ENCODE measurements around the gene ASIC4.
A peak's percentile ranks its signal among the peaks of the same experiment; 100 is the strongest.

Gene ASIC4

GRCh38 chr2:219482674-219483405 lies 31.4 kb upstream of the ASIC4 start:
- DNase-seq, result no peak

- DNase-seq, result no peak
Measured at GRCh38 chr2:219483451-219484342, 30.6 kb upstream of the ASIC4 start.

GRCh38 chr2:219484343-219485200 lies 29.7 kb upstream of the ASIC4 start:
- DNase-seq, result no peak

DNA sequence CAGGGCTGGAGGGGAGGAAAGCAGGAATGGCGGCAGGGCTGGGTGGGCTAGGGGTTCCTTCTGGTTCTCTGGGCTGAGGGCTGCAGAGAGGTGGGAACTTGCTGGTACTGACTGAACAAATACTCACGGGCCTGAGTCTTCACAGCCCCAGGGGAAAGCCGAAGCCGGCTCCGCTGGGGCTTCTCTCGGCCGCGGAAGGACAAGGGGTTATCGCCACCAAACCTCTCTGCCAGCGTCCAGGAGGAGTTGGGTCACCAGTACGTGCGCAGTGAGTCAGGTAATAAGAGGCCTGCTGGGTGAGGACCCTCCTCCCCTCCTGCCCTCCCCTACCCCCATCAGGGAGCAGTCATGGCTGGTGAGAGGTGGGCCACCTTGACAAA lies 29.1 kb upstream of the ASIC4 start:
- no peak for DNase-seq

DNA sequence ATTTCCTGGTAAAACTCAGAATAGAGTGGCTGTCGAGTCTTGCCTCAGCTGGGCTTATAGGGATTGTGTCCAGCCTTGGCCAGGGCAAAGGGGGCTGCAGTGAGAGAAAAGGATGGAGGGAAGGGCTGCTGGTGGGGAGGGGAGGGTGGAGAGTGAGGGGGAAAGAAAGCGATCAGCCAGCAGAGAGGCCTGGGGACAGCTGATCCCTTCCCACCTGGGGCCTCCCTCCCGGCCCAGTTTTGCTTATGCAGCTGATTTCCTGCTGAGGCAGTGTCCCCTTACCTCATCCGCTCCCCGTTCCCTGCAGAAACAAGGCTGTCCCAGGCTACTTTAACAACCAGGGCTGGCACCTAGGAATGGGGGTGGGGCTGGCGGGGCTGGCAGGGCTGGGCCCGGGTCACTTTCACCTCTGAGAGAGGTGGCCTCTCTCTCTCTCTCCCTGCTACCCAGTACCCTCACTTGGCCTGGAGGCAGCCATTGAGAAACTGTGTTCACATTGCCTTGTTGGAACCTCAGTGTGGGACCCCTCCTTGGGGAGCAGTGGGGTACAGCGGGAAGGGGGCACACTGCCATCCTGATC lies 27.8 kb upstream of the ASIC4 start:
- DNase-seq, result no peak

- DNase-seq, result no peak
Measured at GRCh38 chr2:219488149-219488843, 26.0 kb upstream of the ASIC4 start.

DNA sequence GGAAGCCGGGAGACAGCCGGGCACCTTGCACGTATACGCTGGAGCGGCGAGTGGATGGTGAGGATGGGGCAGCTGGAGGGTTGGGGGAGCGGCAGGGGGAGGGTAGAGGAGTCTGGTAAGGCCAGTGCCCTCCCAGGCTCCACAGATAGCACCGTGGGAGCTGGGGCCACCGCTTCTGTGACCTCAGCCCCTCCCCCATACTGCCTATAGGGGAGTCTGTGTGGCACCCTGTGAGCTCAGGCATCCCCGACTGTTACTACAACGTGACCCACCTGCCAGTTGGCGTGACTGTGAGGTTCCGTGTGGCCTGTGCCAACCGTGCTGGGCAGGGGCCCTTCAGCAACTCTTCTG lies 25.5 kb upstream of the ASIC4 start:
- DNase-seq, result no peak

DNA sequence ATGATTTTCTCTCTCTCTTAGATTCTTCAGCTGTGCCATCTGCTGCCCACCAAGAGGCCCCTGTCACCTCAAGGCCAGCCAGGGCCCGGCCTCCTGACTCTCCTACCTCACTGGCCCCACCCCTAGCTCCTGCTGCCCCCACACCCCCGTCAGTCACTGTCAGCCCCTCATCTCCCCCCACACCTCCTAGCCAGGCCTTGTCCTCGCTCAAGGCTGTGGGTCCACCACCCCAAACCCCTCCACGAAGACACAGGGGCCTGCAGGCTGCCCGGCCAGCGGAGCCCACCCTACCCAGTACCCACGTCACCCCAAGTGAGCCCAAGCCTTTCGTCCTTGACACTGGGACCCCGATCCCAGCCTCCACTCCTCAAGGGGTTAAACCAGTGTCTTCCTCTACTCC lies 25.0 kb upstream of the ASIC4 start:
- DNase-seq, result no peak

GRCh38 chr2:219490186-219490585 lies 24.1 kb upstream of the ASIC4 start:
- no peak for DNase-seq

- DNase-seq, result no peak
Measured at GRCh38 chr2:219490600-219491130, 23.6 kb upstream of the ASIC4 start.

GRCh38 chr2:219491278-219491963 lies 22.9 kb upstream of the ASIC4 start:
- no peak for DNase-seq

DNA sequence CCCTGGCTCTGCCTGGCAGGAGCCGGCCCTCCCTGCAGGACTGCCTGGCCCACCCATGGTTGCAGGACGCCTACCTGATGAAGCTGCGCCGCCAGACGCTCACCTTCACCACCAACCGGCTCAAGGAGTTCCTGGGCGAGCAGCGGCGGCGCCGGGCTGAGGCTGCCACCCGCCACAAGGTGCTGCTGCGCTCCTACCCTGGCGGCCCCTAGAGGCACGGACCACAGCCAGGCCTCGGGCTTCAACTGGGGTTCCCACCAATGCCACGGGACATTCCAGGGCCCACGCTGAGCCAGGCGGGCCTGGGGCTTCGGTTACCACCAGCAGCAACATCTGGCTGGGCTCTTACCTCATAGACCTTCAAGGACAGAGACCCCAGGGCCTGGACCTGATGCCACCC lies 21.7 kb upstream of the ASIC4 start:
- DNase-seq, result no peak

DNA sequence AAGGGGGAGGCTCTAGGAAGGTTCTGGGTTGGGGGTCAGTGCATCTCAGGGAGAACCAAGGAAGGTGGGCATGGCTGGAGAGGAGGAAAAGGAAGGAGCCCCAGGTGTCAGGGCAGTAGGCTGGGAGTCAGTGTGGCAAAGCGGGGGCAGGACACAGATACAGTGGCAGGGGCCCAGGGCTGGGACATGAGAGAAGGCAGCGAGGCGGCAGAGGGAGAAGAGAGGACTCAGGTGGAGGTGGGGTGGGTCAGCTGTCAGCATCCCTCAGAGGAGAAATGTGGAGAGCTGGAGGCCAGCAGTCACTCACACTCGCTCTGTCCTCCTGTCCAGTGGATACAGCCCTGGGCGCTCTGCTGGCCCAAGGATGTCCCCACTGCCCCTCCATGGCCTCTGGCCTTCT lies 21.2 kb upstream of the ASIC4 start:
- no peak for DNase-seq

- DNase-seq, result no peak
Measured at GRCh38 chr2:219494952-219495530, 19.2 kb upstream of the ASIC4 start.

- DNase-seq, result peak; percentile 54
Measured at GRCh38 chr2:219495531-219496122, 18.7 kb upstream of the ASIC4 start.

- DNase-seq, result no peak
Measured at GRCh38 chr2:219496247-219496824, 17.9 kb upstream of the ASIC4 start.

DNA sequence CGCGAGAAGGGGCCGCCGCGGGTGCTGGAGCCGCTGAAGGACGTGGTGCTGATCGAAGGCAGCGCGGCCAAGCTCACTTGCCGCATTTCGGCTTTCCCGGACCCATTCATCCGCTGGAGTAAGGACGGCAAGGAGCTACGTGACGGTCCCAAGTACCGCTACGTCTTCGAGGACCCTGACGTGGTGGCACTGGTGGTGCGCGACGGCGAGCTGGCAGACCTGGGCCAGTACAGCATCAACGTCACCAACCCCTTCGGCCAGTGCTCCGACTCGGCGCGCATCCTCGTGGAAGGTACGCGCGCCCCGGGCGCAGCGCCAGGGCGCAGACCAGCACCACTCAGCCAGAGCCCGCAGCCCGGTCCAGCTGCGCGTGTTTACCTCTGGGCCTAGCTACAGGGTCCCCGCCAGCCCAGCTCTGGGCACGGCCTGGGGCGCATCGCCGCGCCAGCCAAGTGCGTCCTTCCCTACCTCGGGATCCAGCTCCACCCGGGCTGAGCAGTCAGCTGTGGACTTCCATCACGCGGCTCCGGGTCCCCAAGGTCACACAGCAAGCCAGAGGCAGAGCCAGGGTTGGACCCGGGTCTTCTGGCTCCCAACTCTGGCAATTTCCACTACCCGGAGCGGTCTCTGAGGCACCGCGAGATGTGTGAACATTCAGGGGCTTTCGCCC lies 17.3 kb upstream of the ASIC4 start:
- DNase-seq, result no peak

DNA sequence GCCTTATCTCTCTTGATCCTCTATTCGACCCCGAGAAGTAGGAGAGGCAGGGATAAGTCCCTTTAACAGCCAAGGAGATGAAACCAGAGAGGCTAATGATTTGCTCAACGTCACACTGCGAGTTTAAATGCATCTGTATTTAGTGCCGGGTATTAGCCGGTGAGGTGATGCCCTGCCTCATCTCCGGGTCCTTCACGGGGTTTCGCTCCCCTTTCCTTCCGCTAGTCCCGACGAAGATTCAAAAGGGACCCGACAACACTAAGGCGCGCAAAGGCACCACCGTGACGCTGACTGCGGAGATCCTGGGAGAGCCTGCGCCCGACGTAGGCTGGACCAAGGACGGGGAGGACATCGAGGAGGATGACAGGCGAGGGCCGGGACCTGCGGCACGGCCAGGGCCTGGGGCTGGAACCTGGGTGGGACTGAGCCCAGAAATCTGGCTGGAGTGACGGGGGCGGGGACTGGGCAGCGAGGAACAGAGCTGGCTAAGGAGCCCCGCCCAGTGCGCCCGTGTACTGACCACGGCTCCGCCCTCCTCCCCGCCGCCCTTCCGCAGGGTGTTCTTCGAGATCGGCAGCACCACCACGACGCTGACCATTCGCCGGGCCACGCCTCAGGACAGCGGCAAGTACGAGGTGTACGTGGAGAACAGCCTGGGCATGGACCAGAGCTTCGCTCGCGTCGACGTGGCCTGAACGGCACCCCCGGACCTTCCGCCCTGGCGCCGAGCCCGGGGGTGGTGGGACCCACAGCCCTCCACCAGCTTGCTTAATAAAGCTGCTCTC lies 16.6 kb upstream of the ASIC4 start:
- DNase-seq, result peak; percentile 36
